SU-DHL-6 (cell line): ENCODE data around the gene PSMB3.

Experiments
- H2AFZ ChIP-seq: fragments of 200-600 bp; sonication (generic); 2 replicates; pipeline ENCODE4 v1.6.1; 2014; ENCODE audit warnings: low read depth, mild to moderate bottlenecking, moderate library complexity, mixed read lengths, antibody characterized with exemption, low read length; ENCODE audit not compliant: severe bottlenecking
- H3F3A ChIP-seq: fragments of 200-600 bp; shearing (Covaris generic); 2 replicates; pipeline ENCODE4 v1.6.0; 2016; ENCODE audit warnings: antibody characterized with exemption, mild to moderate bottlenecking; ENCODE audit not compliant: insufficient read depth
- H3K27ac ChIP-seq: fragments of 200-600 bp; sonication (generic); 2 replicates; pipeline ENCODE4 v1.5.1; 2016; ENCODE audit warnings: low read depth, mild to moderate bottlenecking, low read length, moderate library complexity, mixed read lengths
- H3K27me3 ChIP-seq: fragments of 200-600 bp; sonication (generic), shearing (Covaris generic); 2 replicates; pipeline ENCODE4 v1.6.0; 2014; ENCODE audit warnings: mild to moderate bottlenecking, low read length
- H3K36me3 ChIP-seq: fragments of 200-600 bp; sonication (generic); 2 replicates; pipeline ENCODE4 v1.6.1; 2014; ENCODE audit warnings: mild to moderate bottlenecking, low read length, mixed read lengths
- H3K4me2 ChIP-seq: fragments of 300-600, 200-600 bp; shearing (Covaris generic), sonication (generic); 2 replicates; pipeline ENCODE4 v1.6.0; 2014; ENCODE audit warnings: low read length, low read depth, mild to moderate bottlenecking; ENCODE audit not compliant: poor library complexity, severe bottlenecking
- H3K4me3 ChIP-seq: fragments of 200-600 bp; sonication (generic); 2 replicates; pipeline ENCODE4 v1.5.1; 2014; ENCODE audit warnings: antibody characterized with exemption, low read length, mild to moderate bottlenecking, mixed read lengths; ENCODE audit not compliant: insufficient read depth, poor library complexity, severe bottlenecking
- H3K79me2 ChIP-seq: fragments of 200-600 bp; sonication (generic); 2 replicates; pipeline ENCODE4 v1.6.1; 2014; ENCODE audit warnings: mild to moderate bottlenecking, low read length, moderate library complexity; ENCODE audit not compliant: insufficient read depth
- H3K9ac ChIP-seq: fragments of 200-600 bp; sonication (generic); 2 replicates; pipeline ENCODE4 v1.7.0; 2014; ENCODE audit warnings: mild to moderate bottlenecking, low read length
- H3K9me2 ChIP-seq: fragments of 200-600 bp; sonication (generic); replicated peaks from 2 replicates; pipeline ENCODE4 v1.6.1; 2014; ENCODE audit warnings: low read length; ENCODE audit not compliant: insufficient read depth
- H3K9me3 ChIP-seq: fragments of 200-600 bp; sonication (generic); 2 replicates; pipeline ENCODE4 v1.6.1; 2014; ENCODE audit warnings: low read length, mixed read lengths; ENCODE audit not compliant: insufficient read depth
- H4K20me1 ChIP-seq: fragments of 200-600 bp; sonication (generic); 2 replicates; pipeline ENCODE4 v1.6.1; 2014; ENCODE audit warnings: low read depth, mild to moderate bottlenecking, antibody characterized with exemption, low read length, moderate library complexity, mixed read lengths
- CTCF ChIP-seq: fragments of 200-600 bp; sonication (generic); IDR thresholded peaks from one replicate; pipeline ENCODE4 v1.5.1; 2017; ENCODE audit warnings: antibody characterized with exemption, mild to moderate bottlenecking, low read length, moderate library complexity; ENCODE audit not compliant: insufficient read depth, poor library complexity, severe bottlenecking
- EZH2phosphoT487 ChIP-seq: fragments of 200-600 bp; sonication (generic), shearing (Covaris generic); conservative IDR thresholded peaks from 2 replicates; pipeline ENCODE4 v1.6.1; 2018; ENCODE audit warnings: mild to moderate bottlenecking, antibody characterized with exemption, low read length, moderate library complexity, mixed read lengths

PSMB3 gene

DNA sequence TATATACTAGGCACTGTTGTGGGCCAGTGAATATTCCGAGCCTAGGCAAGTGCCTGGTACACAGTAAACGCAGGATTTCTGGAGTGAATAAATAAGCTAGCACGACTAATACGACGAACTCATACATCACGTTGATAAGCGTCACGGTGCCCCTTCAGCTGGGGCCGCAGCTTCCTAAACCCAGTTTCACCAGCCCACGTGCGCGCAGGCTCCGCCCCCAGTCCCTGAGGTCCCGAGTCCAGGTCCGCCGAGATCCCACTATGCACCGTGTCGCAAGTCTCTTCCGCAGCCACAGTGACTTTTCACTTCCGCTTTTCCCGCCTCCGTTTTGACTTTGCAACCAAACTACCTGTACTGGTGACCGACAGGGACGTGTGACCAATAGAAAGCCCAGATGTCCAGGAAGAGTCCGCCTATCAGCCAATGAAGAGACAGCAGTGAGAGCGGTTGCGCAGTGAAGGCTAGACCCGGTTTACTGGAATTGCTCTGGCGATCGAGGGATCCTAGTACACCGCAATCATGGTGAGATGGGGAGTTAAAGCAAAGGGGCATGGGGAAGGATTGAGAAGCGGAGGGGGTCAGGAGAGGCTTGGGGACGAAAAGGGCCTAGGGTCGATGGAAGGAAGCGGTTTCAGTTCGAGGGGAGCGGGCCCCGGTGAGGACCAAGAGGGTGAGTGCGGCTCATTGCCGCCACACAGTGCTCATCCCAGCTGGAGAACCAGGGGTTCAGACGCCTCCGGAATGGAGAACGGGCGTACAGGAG lies at the start of gene PSMB3:
PSMB3 (plus strand) TSS at position 434 of the 763 bp plus-strand sequence; CDS start at position 520, 86 bp downstream.
- Histone ChIP-seq H3K9me2 (no peaks in the 10 kb centered on the region), H3K79me2 (peaks cover 28% of the 10 kb centered on the region)

DNA sequence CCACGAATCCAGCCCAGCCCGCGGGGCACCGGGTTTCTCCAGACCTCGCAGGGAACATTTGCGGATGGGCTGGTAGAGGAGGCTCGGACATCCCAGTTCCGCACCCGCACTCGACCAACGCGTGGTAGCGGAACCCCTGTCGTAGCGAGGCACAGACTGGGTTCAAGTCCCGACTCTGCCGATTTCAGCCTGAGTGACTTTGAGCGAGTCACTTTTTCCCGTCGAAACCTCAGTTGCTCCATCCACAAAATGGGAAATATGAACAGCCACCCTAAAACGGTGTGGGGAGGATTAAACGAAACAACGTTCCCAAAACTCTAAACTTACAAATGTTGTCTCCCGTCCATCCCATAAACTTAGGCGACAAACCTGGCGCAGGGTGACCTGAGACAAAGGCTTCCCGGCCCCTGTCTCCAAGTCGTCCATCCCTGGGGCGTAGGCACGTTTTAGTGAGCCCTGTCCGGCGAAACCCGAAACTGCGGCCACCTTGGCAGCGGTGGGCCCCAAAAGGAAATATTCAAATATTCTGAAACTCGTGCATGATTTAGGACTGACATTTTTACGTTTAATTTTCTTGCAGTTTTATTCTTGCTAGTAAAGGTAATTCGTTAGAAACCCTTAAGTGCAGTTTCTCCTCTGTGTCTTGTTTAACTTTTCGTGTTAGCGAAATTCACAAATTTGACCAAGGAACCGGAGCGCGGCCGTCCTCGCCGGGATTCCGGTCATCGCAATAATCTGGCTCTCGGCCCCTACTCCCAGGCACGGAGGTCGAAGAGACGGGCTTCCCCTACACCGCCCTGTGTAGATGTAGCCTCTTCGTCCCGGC lies 49.4 kb upstream of the PSMB3 start:
- no peaks in the 10 kb centered on the region for H3K27me3 ChIP-seq
- H4K20me1 ChIP-seq: no peaks in the 10 kb centered on the region
- peak overlapping the region; percentile 93 for H3K9ac ChIP-seq
- no peaks in the 10 kb centered on the region for H3K36me3 ChIP-seq
- TF ChIP-seq CTCF: no peak
- peak overlapping the region; percentile 70 for H2AFZ ChIP-seq
- H3K4me3 ChIP-seq: peak overlapping the region; percentile 83
- H3K9me2 ChIP-seq: no peaks in the 10 kb centered on the region
- H3K79me2 ChIP-seq: peaks cover 32% of the 10 kb centered on the region
- H3F3A ChIP-seq: peaks cover 40% of the 10 kb centered on the region
- H3K27ac ChIP-seq: peak overlapping the region; percentile 87
- H3K9me3 ChIP-seq: no peaks in the 10 kb centered on the region
- H3K4me2 ChIP-seq: peak overlapping the region; percentile 83

More for the DNA sequence above, at the start of gene PSMB3:
- H3K27me3 ChIP-seq: no peaks in the 10 kb centered on the region
- no peaks in the 10 kb centered on the region for H4K20me1 ChIP-seq
- H3F3A ChIP-seq: 0 out of 2 replicates have a peak, but pooled peaks cover 9% of the 10 kb centered on the region
- peak within 1 kb of the TSS; percentile 77 for H3K4me3 ChIP-seq
- H3K36me3 ChIP-seq: peaks cover 8% of the 10 kb centered on the region
- H3K9me3 ChIP-seq: no peaks in the 10 kb centered on the region
- TF ChIP-seq CTCF (no peak), EZH2phosphoT487 (no peak)
- peak within 1 kb of the TSS; percentile 92 for H3K9ac ChIP-seq
- H2AFZ ChIP-seq: peak within 1 kb of the TSS; percentile 79
- H3K27ac ChIP-seq: peak within 1 kb of the TSS; percentile 81
- peak within 1 kb of the TSS; percentile 79 for H3K4me2 ChIP-seq

GRCh38 chr17:38703742-38704605 lies 48.6 kb upstream of the PSMB3 start:
- H3K9ac ChIP-seq: peak overlapping the region; percentile 93
- H3K9me3 ChIP-seq: no peaks in the 10 kb centered on the region

More at GRCh38 chr17:38703742-38704605, 48.6 kb upstream of the PSMB3 start:
- TF ChIP-seq EZH2phosphoT487: no peak
- no peak for TF ChIP-seq CTCF
- Histone ChIP-seq H2AFZ (peak overlapping the region; percentile 81), H3K36me3 (no peaks in the 10 kb centered on the region), H3K27me3 (no peaks in the 10 kb centered on the region), H3K79me2 (peaks cover 32% of the 10 kb centered on the region), H3K4me3 (peak overlapping the region; percentile 83), H3K27ac (peak overlapping the region; percentile 87), H3K9me2 (no peaks in the 10 kb centered on the region), H4K20me1 (no peaks in the 10 kb centered on the region), H3K4me2 (peak overlapping the region; percentile 83), H3F3A (peaks cover 40% of the 10 kb centered on the region)
